Measurements from ENCODE around the gene TUBG2.
A peak's percentile ranks its signal among the peaks of the same experiment; 100 is the strongest.
"Not testable (repeated sequence)": the region's sequence is repeated elsewhere in the genome, so short reads cannot be mapped to it uniquely, and the experiment has no call there.

The TUBG2 gene

GRCh38 chr17:42642336-42642735 lies 16.7 kb upstream of the TUBG2 start:
- DNase-seq (ENCODE audit: low read depth), result no peak
- TF ChIP-seq CTCF (IDR thresholded peaks at IDR 0.05; ENCODE audit: control insufficient read depth, extremely low read depth, insufficient read depth), result no peak
- H3K4me3 ChIP-seq (ENCODE audit: low read depth, low read length), result no peak overlapping the region

- H3K4me3 ChIP-seq (ENCODE audit: low read depth, low read length), result no peak overlapping the region
- no peak for DNase-seq (ENCODE audit: low read depth)
- no peak for TF ChIP-seq CTCF (IDR thresholded peaks at IDR 0.05; ENCODE audit: control insufficient read depth, extremely low read depth, insufficient read depth)
These were observed 11.3 kb upstream of the TUBG2 start for GRCh38 chr17:42647778-42648177.

- DNase-seq (ENCODE audit: low read depth), result no peak
- H3K4me3 ChIP-seq (ENCODE audit: low read depth, low read length), result no peak overlapping the region
- no peak for TF ChIP-seq CTCF (IDR thresholded peaks at IDR 0.05; ENCODE audit: control insufficient read depth, extremely low read depth, insufficient read depth)
These were observed 7.7 kb upstream of the TUBG2 start for GRCh38 chr17:42651392-42651791.

GRCh38 chr17:42653179-42654124 lies 5.6 kb upstream of the TUBG2 start:
- TF ChIP-seq CTCF (IDR thresholded peaks at IDR 0.05; ENCODE audit: control insufficient read depth, extremely low read depth, insufficient read depth), result no peak
- DNase-seq (ENCODE audit: low read depth), result no peak

GRCh38 chr17:42655528-42655927 lies 3.6 kb upstream of the TUBG2 start:
- H3K4me3 ChIP-seq (ENCODE audit: low read depth, low read length), result no peak overlapping the region
- no peak for TF ChIP-seq CTCF (IDR thresholded peaks at IDR 0.05; ENCODE audit: control insufficient read depth, extremely low read depth, insufficient read depth)
- DNase-seq (ENCODE audit: low read depth), result no peak

More at GRCh38 chr17:42653179-42654124, 5.6 kb upstream of the TUBG2 start:
- H3K4me3 ChIP-seq (ENCODE audit: low read depth, low read length), result no peak overlapping the region

GRCh38 chr17:42657824-42658588 lies 1.1 kb upstream of the TUBG2 start:
- H3K4me3 ChIP-seq (ENCODE audit: low read depth, low read length), result no peak overlapping the region
- DNase-seq (ENCODE audit: low read depth), result no peak
- no peak for TF ChIP-seq CTCF (IDR thresholded peaks at IDR 0.05; ENCODE audit: control insufficient read depth, extremely low read depth, insufficient read depth)

- not testable (repeated sequence) for DNase-seq (ENCODE audit: low read depth)
- peak overlapping the region; percentile 58 for H3K4me3 ChIP-seq (ENCODE audit: low read depth, low read length)
These were observed 819 bp downstream of the TUBG2 start for GRCh38 chr17:42659932-42660274.
